Liver (tissue), 3 donors: ENCODE data around the gene GATAD2B.

Source experiments
- GABPA ChIP-seq, 2 donors: IDR thresholded peaks in 1 of 2; conservative IDR thresholded peaks in 1 of 2; 2 replicates each; pipeline ENCODE4 v1.6.1; 2016; ENCODE audit warnings: antibody characterized with exemption in 2 of 2, mild to moderate bottlenecking in 1 of 2, moderate library complexity in 1 of 2
- RAD21 ChIP-seq, 2 donors: IDR thresholded peaks; 2 replicates each; pipeline ENCODE4 v1.6.1; 2016; ENCODE audit warnings: antibody characterized with exemption in 2 of 2, mild to moderate bottlenecking in 2 of 2
- SP1 ChIP-seq: IDR thresholded peaks from 2 replicates; pipeline ENCODE4 v1.6.1; 2018; ENCODE audit warnings: antibody characterized with exemption, mild to moderate bottlenecking
- YY1 ChIP-seq: IDR thresholded peaks from 2 replicates; pipeline ENCODE4 v1.6.1; 2016; ENCODE audit warnings: antibody characterized with exemption, mild to moderate bottlenecking
- TF ChIP-seq, protein P1 (sequence below): fragments of 150-350 bp; IDR thresholded peaks from 2 replicates; pipeline ENCODE4 v1.5.1; 2017; ENCODE audit warnings: improper control_type of control experiment, low read depth, low read length; ENCODE audit not compliant: missing input control
- TF ChIP-seq, protein P2 (sequence below): IDR thresholded peaks from 2 replicates; pipeline ENCODE4 v1.6.1; 2016; ENCODE audit warnings: antibody characterized with exemption
- TF ChIP-seq, protein P3 (sequence below): IDR thresholded peaks from 2 replicates; pipeline ENCODE4 v1.6.1; 2016; ENCODE audit warnings: antibody characterized with exemption
- TF ChIP-seq, protein P4 (sequence below): IDR thresholded peaks from 2 replicates; pipeline ENCODE4 v1.6.1; 2016; ENCODE audit warnings: antibody characterized with exemption, mild to moderate bottlenecking
- donor health status: healthy.
- donor health status: healthy.

DNA sequence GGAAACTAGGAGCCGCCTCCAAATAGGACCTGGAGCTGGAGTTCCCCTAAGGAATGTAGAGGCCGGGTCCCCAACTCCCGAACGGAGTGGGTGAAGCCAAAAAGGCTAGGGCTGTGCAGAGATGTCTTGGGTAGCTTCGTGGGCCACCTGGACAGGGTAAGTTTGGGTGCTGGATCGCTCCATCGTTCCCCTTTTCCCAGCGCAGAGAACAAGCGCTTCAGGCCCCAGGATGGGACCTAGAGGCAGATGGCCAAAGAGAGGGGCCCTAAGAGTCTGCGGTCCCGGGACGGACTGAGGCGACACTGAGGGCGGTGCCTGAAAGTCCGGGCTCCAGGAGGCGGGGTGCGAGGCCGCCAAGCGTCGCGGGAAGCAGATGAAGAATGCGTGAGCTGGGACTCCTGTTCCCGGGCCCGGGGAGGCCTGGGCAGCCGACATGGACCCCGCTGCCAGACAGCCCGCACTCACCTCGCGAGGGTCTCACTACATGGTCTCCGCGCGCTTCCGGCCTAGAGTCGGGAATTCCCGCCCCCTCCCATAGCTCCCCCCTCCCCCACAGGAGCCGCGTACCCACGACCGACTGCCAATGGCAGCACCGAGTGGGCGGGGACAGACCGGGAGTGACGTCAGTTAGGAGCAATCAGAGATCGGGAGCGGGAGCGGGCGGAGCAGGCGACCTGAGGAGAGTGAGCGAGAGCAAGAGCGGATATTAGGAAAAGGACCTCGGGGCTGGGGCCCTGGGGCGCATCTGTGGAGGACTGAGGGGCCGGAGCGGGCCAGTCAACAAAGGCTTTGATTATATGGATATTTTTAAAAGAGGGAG, 40.5 kb upstream of the GATAD2B start, which contains the start of gene SLC39A1:
- TF ChIP-seq SP1 (peak; percentile 75), YY1 (peak; percentile 66), RAD21 (IDR thresholded peaks at IDR 0.05) (no peak), GABPA (IDR thresholded peaks at IDR 0.05 in 1 of 2, conservative IDR thresholded peaks at IDR 0.05 in 1 of 2) (peak in 1 of 2 donors; percentile 29)
- TF ChIP-seq, protein P1, sequence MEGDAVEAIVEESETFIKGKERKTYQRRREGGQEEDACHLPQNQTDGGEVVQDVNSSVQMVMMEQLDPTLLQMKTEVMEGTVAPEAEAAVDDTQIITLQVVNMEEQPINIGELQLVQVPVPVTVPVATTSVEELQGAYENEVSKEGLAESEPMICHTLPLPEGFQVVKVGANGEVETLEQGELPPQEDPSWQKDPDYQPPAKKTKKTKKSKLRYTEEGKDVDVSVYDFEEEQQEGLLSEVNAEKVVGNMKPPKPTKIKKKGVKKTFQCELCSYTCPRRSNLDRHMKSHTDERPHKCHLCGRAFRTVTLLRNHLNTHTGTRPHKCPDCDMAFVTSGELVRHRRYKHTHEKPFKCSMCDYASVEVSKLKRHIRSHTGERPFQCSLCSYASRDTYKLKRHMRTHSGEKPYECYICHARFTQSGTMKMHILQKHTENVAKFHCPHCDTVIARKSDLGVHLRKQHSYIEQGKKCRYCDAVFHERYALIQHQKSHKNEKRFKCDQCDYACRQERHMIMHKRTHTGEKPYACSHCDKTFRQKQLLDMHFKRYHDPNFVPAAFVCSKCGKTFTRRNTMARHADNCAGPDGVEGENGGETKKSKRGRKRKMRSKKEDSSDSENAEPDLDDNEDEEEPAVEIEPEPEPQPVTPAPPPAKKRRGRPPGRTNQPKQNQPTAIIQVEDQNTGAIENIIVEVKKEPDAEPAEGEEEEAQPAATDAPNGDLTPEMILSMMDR = no peak
- TF ChIP-seq, protein P2, sequence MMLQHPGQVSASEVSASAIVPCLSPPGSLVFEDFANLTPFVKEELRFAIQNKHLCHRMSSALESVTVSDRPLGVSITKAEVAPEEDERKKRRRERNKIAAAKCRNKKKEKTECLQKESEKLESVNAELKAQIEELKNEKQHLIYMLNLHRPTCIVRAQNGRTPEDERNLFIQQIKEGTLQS = no peak
- TF ChIP-seq, protein P3, sequence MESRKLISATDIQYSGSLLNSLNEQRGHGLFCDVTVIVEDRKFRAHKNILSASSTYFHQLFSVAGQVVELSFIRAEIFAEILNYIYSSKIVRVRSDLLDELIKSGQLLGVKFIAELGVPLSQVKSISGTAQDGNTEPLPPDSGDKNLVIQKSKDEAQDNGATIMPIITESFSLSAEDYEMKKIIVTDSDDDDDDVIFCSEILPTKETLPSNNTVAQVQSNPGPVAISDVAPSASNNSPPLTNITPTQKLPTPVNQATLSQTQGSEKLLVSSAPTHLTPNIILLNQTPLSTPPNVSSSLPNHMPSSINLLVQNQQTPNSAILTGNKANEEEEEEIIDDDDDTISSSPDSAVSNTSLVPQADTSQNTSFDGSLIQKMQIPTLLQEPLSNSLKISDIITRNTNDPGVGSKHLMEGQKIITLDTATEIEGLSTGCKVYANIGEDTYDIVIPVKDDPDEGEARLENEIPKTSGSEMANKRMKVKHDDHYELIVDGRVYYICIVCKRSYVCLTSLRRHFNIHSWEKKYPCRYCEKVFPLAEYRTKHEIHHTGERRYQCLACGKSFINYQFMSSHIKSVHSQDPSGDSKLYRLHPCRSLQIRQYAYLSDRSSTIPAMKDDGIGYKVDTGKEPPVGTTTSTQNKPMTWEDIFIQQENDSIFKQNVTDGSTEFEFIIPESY = peak; percentile 73
- TF ChIP-seq, protein P4, sequence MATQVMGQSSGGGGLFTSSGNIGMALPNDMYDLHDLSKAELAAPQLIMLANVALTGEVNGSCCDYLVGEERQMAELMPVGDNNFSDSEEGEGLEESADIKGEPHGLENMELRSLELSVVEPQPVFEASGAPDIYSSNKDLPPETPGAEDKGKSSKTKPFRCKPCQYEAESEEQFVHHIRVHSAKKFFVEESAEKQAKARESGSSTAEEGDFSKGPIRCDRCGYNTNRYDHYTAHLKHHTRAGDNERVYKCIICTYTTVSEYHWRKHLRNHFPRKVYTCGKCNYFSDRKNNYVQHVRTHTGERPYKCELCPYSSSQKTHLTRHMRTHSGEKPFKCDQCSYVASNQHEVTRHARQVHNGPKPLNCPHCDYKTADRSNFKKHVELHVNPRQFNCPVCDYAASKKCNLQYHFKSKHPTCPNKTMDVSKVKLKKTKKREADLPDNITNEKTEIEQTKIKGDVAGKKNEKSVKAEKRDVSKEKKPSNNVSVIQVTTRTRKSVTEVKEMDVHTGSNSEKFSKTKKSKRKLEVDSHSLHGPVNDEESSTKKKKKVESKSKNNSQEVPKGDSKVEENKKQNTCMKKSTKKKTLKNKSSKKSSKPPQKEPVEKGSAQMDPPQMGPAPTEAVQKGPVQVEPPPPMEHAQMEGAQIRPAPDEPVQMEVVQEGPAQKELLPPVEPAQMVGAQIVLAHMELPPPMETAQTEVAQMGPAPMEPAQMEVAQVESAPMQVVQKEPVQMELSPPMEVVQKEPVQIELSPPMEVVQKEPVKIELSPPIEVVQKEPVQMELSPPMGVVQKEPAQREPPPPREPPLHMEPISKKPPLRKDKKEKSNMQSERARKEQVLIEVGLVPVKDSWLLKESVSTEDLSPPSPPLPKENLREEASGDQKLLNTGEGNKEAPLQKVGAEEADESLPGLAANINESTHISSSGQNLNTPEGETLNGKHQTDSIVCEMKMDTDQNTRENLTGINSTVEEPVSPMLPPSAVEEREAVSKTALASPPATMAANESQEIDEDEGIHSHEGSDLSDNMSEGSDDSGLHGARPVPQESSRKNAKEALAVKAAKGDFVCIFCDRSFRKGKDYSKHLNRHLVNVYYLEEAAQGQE = no peak
